Left cardiac atrium (tissue), 4 donors: Measurements from ENCODE around the gene ENPP4. TPM values are rescaled to one million over a fixed set of nuclear protein-coding genes. Genes with fewer than 3 reads are reported as not detected.

ENCODE experiments used
- ATAC-seq, 2 donors: fragments of 200-7000 bp; cut with Tn5 transposase; one replicate each; pipeline ENCODE4 v1.9.1; 2020; ENCODE audit warnings: mild to moderate bottlenecking in 2 of 2, moderate library complexity in 2 of 2
- DNase-seq: peaks from one replicate; pipeline ENCODE4 v3.0.0-alpha.2; 2020
- intact Hi-C, 2 donors: fragments of 100-400 bp; cut with DNase I; formaldehyde crosslinking; loops; one replicate each; pipeline versions ENCODE4 v1.14.1 to v1.15.1; 2022 to 2023
- total RNA-seq, 2 donors: library from RNA; stranded (reverse); fragmentation: NEBNext Ultra II Directional; extraction: Animal tissue kit (Norgen Biotek cat#: 25700); gene quantifications; one replicate each; pipeline ENCODE4 v1.2.1, GENCODE V29; 2021
- donor health status: DM: no; HTN: yes; CAD: no.
- donor health status: DM: no; HTN: yes; CAD: no; lungs with severe emphysema.
- donor health status: DM: yes; HTN: yes; CAD: no.
- donor health status: Dilated cardiomyopathy.

The ENPP4 gene
- total RNA-seq, 2 donors from 2014 or later, result 20.2 to 28.1 TPM

GRCh38 chr6:46186583-46186982 is 56.8 kb downstream of the ENPP4 start:
- ATAC-seq, result no peak
- no peak for DNase-seq
- intact Hi-C loops, result no loop called here

GRCh38 chr6:46189726-46190125 is 59.9 kb downstream of the ENPP4 start:
- DNase-seq (no peak), ATAC-seq (no peak)
- intact Hi-C loops, result no loop called here

DNA sequence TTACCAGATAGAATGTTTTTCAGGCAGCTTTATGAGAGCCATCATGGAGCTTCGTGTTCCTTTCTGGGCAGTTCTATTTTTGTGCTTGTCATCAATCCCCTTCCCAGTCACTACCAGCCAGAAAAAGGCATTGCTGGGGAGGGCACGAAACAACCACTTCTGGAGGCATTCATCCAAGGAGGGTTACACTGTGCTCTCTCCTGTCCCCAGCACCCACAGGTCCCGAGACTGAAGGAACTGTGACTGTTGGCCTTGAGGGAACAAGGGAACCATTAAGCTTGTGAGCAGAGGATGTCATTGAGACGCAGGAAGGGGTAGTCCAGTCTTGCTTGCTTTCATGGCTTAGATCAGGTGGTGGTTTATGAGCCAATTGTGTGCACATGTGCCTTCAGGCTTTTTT is 61.1 kb downstream of the ENPP4 start:
- intact Hi-C loops, result no loop called here
- ATAC-seq, result peak; percentile 81 to 86
- DNase-seq, result no peak

GRCh38 chr6:46191961-46192360 is 62.2 kb downstream of the ENPP4 start:
- intact Hi-C loops, result no loop called here
- peak in 1 of 2 donors; percentile 66 for ATAC-seq
- no peak for DNase-seq

Other genes starting within 250 kb of the ENPP4 start
- 100 to 1,000 TPM in 1 of 2 donors, 10 to 100 TPM in 1; 92.1 to 109 TPM for gene CLIC5, start 114.1 kb upstream of the ENPP4 start, total RNA-seq
- gene ENPP5, start 41.0 kb downstream of the ENPP4 start, total RNA-seq, result 1 to 10 TPM; 5.7 to 6.9 TPM